ENCODE results near the gene SPATA2L. TPM values are rescaled to one million over a fixed set of nuclear protein-coding genes. Genes with fewer than 3 reads are reported as not detected.

The SPATA2L gene
- total and polyA plus RNA-seq, 2 of the 13 experiments (the other 11 are each of a cell fraction or from before 2014, with no cell fraction given), result 9.1 to 20.7 TPM

GRCh38 chr16:89700100-89700648 lies 1.3 kb downstream of the SPATA2L start (continued):
- TF ChIP-seq ZFY (CRISPR knock-in tag; IDR thresholded peaks at IDR 0.05) (no peak; the same call in 1 of the 2 replicates), ZNF770 (CRISPR knock-in tag; IDR thresholded peaks at IDR 0.05) (peak; percentile 66), ZNF704 (CRISPR knock-in tag; IDR thresholded peaks at IDR 0.05; ENCODE audit: borderline replicate concordance) (0 out of 2 replicates have a peak, but pooled peaks have one; percentile 1), RFXANK (CRISPR knock-in tag; IDR thresholded peaks at IDR 0.05) (0 out of 2 replicates have a peak, but pooled peaks have one; percentile 73), ZBTB4 (CRISPR knock-in tag; IDR thresholded peaks at IDR 0.05; ENCODE audit: borderline replicate concordance) (no peak), JUND (CRISPR knock-in tag; IDR thresholded peaks at IDR 0.05) (peak; percentile 88), POLR2G (IDR thresholded peaks at IDR 0.05; ENCODE audit: low read depth, low read length) (no peak; the same call in 1 of the 2 replicates), TBL1XR1 (IDR thresholded peaks at IDR 0.05; ENCODE audit: borderline replicate concordance, low read length, partially characterized antibody) (peak; percentile 92), ZNF616 (CRISPR knock-in tag; IDR thresholded peaks at IDR 0.05; ENCODE audit: low read depth) (no peak), RXRA (CRISPR knock-in tag; IDR thresholded peaks at IDR 0.05) (no peak), ZNF280D (CRISPR knock-in tag; IDR thresholded peaks at IDR 0.05) (peak; percentile 41; the same call in 1 of the 2 replicates), ZNF232 (CRISPR knock-in tag; IDR thresholded peaks at IDR 0.05; ENCODE audit: borderline replicate concordance) (no peak), KMT2B (CRISPR knock-in tag; IDR thresholded peaks at IDR 0.05) (peak; percentile 65; the same call in 1 of the 2 replicates), ZNF710 (CRISPR knock-in tag; IDR thresholded peaks at IDR 0.05; ENCODE audit: borderline replicate concordance) (peak; percentile 15; the same call in 1 of the 2 replicates), NFE2L1 (CRISPR knock-in tag; IDR thresholded peaks at IDR 0.05; ENCODE audit: borderline replicate concordance) (0 out of 2 replicates have a peak, but pooled peaks have one; percentile 23)
